Cardiac fibroblast (primary cell): Measurements from ENCODE around the gene FABP3.

Experiments used
- DNase-seq, 2 donors: peaks; one replicate each; pipeline versions ENCODE4 v3.0.0 to v3.0.0-alpha.2; 2010; ENCODE audit warnings: low read depth in 2 of 2
- H3K4me3 ChIP-seq, 2 donors: replicated peaks in 1 of 2; 1 replicate in 1 of 2; 2 replicates in 1 of 2; pipeline ENCODE4 v1.5.1; 2011; ENCODE audit warnings: low read depth in 2 of 2, low read length in 2 of 2, mild to moderate bottlenecking in 2 of 2, moderate library complexity in 1 of 2
- CTCF ChIP-seq: IDR thresholded peaks from one replicate; pipeline ENCODE4 v1.5.1; 2011; ENCODE audit warnings: low read depth, mild to moderate bottlenecking, low read length, inconsistent platforms

FABP3 gene

GRCh38 chr1:31373056-31373896 is at the start of gene FABP3:
FABP3 (minus strand) TSS chr1:31373076; CDS start chr1:31373014, 62 bp downstream.
- H3K4me3 ChIP-seq, result peak within 1 kb of the TSS; percentile 30 to 37
- DNase-seq, result peak; percentile 59 to 73
- no peak for TF ChIP-seq CTCF

GRCh38 chr1:31421371-31422040 is 48.6 kb upstream of the FABP3 start:
- no peak overlapping the region for H3K4me3 ChIP-seq
- peak in 1 of 2 donors; percentile 34 for DNase-seq
- peak; percentile 39 for TF ChIP-seq CTCF

DNA sequence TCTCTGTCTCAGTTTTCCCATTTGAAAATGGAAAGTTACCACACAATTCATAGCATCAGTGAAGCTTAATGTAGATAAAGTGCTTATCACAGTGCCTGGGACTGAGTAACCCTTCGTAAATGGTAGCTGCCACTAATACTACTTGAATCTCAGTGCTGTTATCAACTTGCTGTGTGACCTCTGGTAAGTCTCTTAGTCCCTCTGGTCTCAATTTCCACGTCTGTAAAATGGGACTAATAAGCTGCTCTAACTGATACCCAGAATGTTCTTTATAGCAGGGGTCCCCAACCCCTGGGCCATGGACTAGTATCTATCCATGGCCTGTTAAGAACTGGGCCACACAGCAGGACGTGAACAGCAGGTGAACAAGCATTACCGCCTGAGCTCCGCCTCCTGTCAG is 47.8 kb upstream of the FABP3 start:
- H3K4me3 ChIP-seq, result no peak overlapping the region
- no peak for DNase-seq
- TF ChIP-seq CTCF, result no peak

GRCh38 chr1:31418626-31419323 is 45.9 kb upstream of the FABP3 start:
- H3K4me3 ChIP-seq, result no peak overlapping the region
- DNase-seq, result no peak
- no peak for TF ChIP-seq CTCF

DNA sequence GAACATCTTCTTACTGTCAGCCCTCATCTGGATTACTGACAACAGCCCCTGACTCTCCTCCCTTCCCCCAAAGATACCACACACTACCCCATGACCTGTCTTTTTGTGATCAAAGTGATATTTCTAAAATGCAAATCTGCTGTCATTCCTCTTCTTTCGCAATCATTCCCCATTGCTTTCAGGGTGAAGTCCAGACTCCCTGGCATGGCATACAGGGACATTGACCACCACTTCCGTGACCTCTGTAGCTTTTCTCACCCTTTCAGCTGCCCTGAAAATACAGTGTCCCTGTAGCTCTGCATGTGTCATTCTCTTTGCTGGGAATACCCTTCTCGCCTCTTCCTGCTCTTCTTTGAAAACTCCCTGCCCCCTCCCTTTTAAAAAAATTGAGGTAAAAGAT is 44.3 kb upstream of the FABP3 start:
- TF ChIP-seq CTCF, result no peak
- no peak for DNase-seq
- no peak overlapping the region for H3K4me3 ChIP-seq

- no peak for TF ChIP-seq CTCF
- no peak for DNase-seq
- no peak overlapping the region for H3K4me3 ChIP-seq
Measured at GRCh38 chr1:31416101-31416736, 43.3 kb upstream of the FABP3 start.
